Peyer's patch (tissue), 4 donors: Measurements from ENCODE around the gene DMP1.

Source experiments
- CTCF ChIP-seq, 6 experiments: fragments of 450-650 bp in 4 of 6; fragments of 200-600 bp in 2 of 6; sonication (generic) in 1 of 6; IDR thresholded peaks; one replicate each; pipeline ENCODE4 v1.5.1; 2017 to 2019; ENCODE audit warnings: antibody characterized with exemption in 6 of 6, mild to moderate bottlenecking in 3 of 6, moderate library complexity in 1 of 6
- POLR2A ChIP-seq, 2 donors: fragments of 450-650 bp; IDR thresholded peaks; one replicate each; pipeline ENCODE4 v1.5.1; 2017; ENCODE audit warnings: antibody characterized with exemption in 2 of 2, mild to moderate bottlenecking in 2 of 2, moderate library complexity in 2 of 2

GRCh38 chr4:87659247-87659931, 9.3 kb downstream of the DMP1 start:
- TF ChIP-seq POLR2A (IDR thresholded peaks at IDR 0.05) (no peak), CTCF (IDR thresholded peaks at IDR 0.05) (no peak)
